HCT116 (cell line): ENCODE measurements around the gene FRK.

Experiments
- CTCF ChIP-seq, 3 experiments: fragments of 200-600 bp in 1 of 3; sonication (generic) in 1 of 3; IDR thresholded peaks in 2 of 3; conservative IDR thresholded peaks in 1 of 3; 2 replicates each; pipeline ENCODE4 v1.5.1; 2012 to 2017; ENCODE audit warnings: low read depth in 2 of 3, low read length in 2 of 3, antibody characterized with exemption in 1 of 3, borderline replicate concordance in 1 of 3, control low read depth in 1 of 3, mild to moderate bottlenecking in 1 of 3, mixed read lengths in 1 of 3, mixed run types in 1 of 3, moderate library complexity in 1 of 3; ENCODE audit not compliant: insufficient read depth in 1 of 3
- EZH2 ChIP-seq: fragments of 200-600 bp; sonication (generic); IDR thresholded peaks from 2 replicates; pipeline ENCODE4 v1.6.1; 2017; ENCODE audit warnings: antibody characterized with exemption, mixed run types
- JUND ChIP-seq: IDR thresholded peaks from 2 replicates; pipeline ENCODE4 v1.6.1; 2012
- MAX ChIP-seq: IDR thresholded peaks from 2 replicates; pipeline ENCODE4 v1.6.1; 2012
- POLR2A ChIP-seq: IDR thresholded peaks from 2 replicates; pipeline ENCODE4 v1.7.0; 2011; ENCODE audit warnings: borderline replicate concordance; ENCODE audit not compliant: insufficient read depth, insufficient read length; ENCODE audit errors: extremely low read depth
- POLR2AphosphoS5 ChIP-seq: IDR thresholded peaks from 2 replicates; pipeline ENCODE4 v1.6.1; 2011; ENCODE audit warnings: mild to moderate bottlenecking, low read depth, low read length, moderate library complexity
- RAD21 ChIP-seq: IDR thresholded peaks from 2 replicates; pipeline ENCODE4 v1.6.1; 2012; ENCODE audit warnings: low read depth, mild to moderate bottlenecking
- REST ChIP-seq: IDR thresholded peaks from 2 replicates; pipeline ENCODE4 v1.6.1; 2012; ENCODE audit warnings: low read depth
- SIN3A ChIP-seq: IDR thresholded peaks from 2 replicates; pipeline ENCODE4 v1.6.1; 2012; ENCODE audit warnings: low read depth
- SP1 ChIP-seq: IDR thresholded peaks from 2 replicates; pipeline ENCODE4 v1.6.1; 2012; ENCODE audit warnings: low read depth
- SRF ChIP-seq: IDR thresholded peaks from 2 replicates; pipeline ENCODE4 v1.6.1; 2012; ENCODE audit warnings: low read depth
- YY1 ChIP-seq: IDR thresholded peaks from 2 replicates; pipeline ENCODE4 v1.6.1; 2011; ENCODE audit warnings: low read length, low read depth, moderate library complexity, mild to moderate bottlenecking; ENCODE audit not compliant: insufficient replicate concordance; ENCODE audit errors: extremely low read depth
- ZBTB33 ChIP-seq: IDR thresholded peaks from 2 replicates; pipeline ENCODE4 v1.6.1; 2011; ENCODE audit warnings: mild to moderate bottlenecking, low read length, moderate library complexity; ENCODE audit not compliant: insufficient replicate concordance; ENCODE audit errors: extremely low read depth

- TF ChIP-seq CTCF (IDR thresholded peaks at IDR 0.05 in 2 of 3, conservative IDR thresholded peaks at IDR 0.05 in 1 of 3; ENCODE audit: borderline replicate concordance in 1 of 3, insufficient read depth in 1 of 3, low read depth in 2 of 3, low read length in 2 of 3) (no peak), ZBTB33 (no peak), EZH2 (no peak), POLR2A (no peak), YY1 (no peak), MAX (no peak), RAD21 (no peak), SP1 (no peak), JUND (no peak), SRF (no peak), POLR2AphosphoS5 (no peak), SIN3A (no peak), REST (no peak)
These were observed 41.1 kb upstream of the FRK start for GRCh38 chr6:116101790-116102189.
